DMS153 (cell line): Measurements from ENCODE around the gene SEC14L1.

Experiments
- DNase-seq: peaks from one replicate; lab custom pipeline; 2025; lab: John Stamatoyannopoulos, UW

SEC14L1 gene

GRCh38 chr17:77163511-77164280 is 22.9 kb downstream of the SEC14L1 start:
- DNase-seq: no peak

GRCh38 chr17:77164483-77165091 is 23.8 kb downstream of the SEC14L1 start:
- DNase-seq: peak; percentile 86

- DNase-seq: no peak
Observed at GRCh38 chr17:77165577-77165976, 24.8 kb downstream of the SEC14L1 start.

- DNase-seq: no peak
Observed at GRCh38 chr17:77167472-77168306, 26.9 kb downstream of the SEC14L1 start.

GRCh38 chr17:77173104-77173503 is 32.3 kb downstream of the SEC14L1 start:
- no peak for DNase-seq

- no peak for DNase-seq
Observed at GRCh38 chr17:77174928-77175661, 34.3 kb downstream of the SEC14L1 start.

GRCh38 chr17:77177002-77177741 is 36.4 kb downstream of the SEC14L1 start:
- DNase-seq: no peak

GRCh38 chr17:77178050-77178449 is 37.3 kb downstream of the SEC14L1 start:
- no peak for DNase-seq

GRCh38 chr17:77178563-77178962 is 37.8 kb downstream of the SEC14L1 start:
- no peak for DNase-seq

GRCh38 chr17:77180503-77181357 is 40.0 kb downstream of the SEC14L1 start:
- DNase-seq: no peak

GRCh38 chr17:77182205-77183172 is 41.7 kb downstream of the SEC14L1 start:
- DNase-seq: no peak

- DNase-seq: no peak
Observed at GRCh38 chr17:77184474-77184873, 43.7 kb downstream of the SEC14L1 start.

GRCh38 chr17:77185137-77185536 is 44.4 kb downstream of the SEC14L1 start:
- DNase-seq: no peak

GRCh38 chr17:77186141-77186604 is 45.4 kb downstream of the SEC14L1 start:
- no peak for DNase-seq

GRCh38 chr17:77188084-77189066 is 47.6 kb downstream of the SEC14L1 start:
- DNase-seq: no peak

- no peak for DNase-seq
Observed at GRCh38 chr17:77189148-77189547, 48.4 kb downstream of the SEC14L1 start.

- DNase-seq: no peak
Observed at GRCh38 chr17:77190576-77190975, 49.8 kb downstream of the SEC14L1 start.

GRCh38 chr17:77191244-77191643 is 50.5 kb downstream of the SEC14L1 start:
- DNase-seq: no peak
